Activated CD8-positive, alpha-beta memory T cell treated with anti-CD3 and anti-CD28 coated beads, Interleukin-2, amount 10 ng/mL, durations not matched to agents 7 days and 5 days (primary cell): Measurements from ENCODE around the gene INCA1. TPM values are rescaled to one million over a fixed set of nuclear protein-coding genes. Genes with fewer than 3 reads are reported as not detected.

Experiments
- ATAC-seq: fragments of 150-1000 bp; cut with Tn5 transposase; one replicate; pipeline ENCODE4 v1.10.0; 2021; ENCODE audit warnings: moderate library complexity
- CTCF ChIA-PET: fragments of 350-600 bp; sonication (Branson Sonifier 250); formaldehyde crosslinking; loops from one replicate; lab custom pipeline; 2021; ENCODE audit warnings: antibody characterized with exemption; lab: Charles Lee
- DNase-seq: peaks from one replicate; pipeline ENCODE4 v3.0.0-alpha.2; 2020
- H3K27ac Mint-ChIP-seq: one replicate; pipeline ENCODE4 v1.8.0; 2021; ENCODE audit warnings: mild to moderate bottlenecking, mixed read lengths
- H3K27me3 Mint-ChIP-seq: one replicate; pipeline ENCODE4 v1.8.0; 2021; ENCODE audit warnings: mixed read lengths
- H3K36me3 Mint-ChIP-seq: one replicate; pipeline ENCODE4 v1.8.0; 2021; ENCODE audit warnings: mild to moderate bottlenecking, mixed read lengths
- H3K4me1 Mint-ChIP-seq: one replicate; pipeline ENCODE4 v1.8.0; 2021; ENCODE audit warnings: mixed read lengths
- H3K4me3 Mint-ChIP-seq: one replicate; pipeline ENCODE4 v1.8.0; 2021; ENCODE audit warnings: mild to moderate bottlenecking, moderate library complexity, mixed read lengths
- H3K9me3 Mint-ChIP-seq: one replicate; pipeline ENCODE4 v1.8.0; 2022; ENCODE audit warnings: low read depth, mixed read lengths
- total RNA-seq, 2 experiments: library from RNA; stranded (reverse); gene quantifications; one replicate each; pipeline ENCODE4 v1.2.3, GENCODE V29; 2021

Gene INCA1
- total RNA-seq, 2 experiments from 2014 or later, result 0.20 to 0.23 TPM

DNA sequence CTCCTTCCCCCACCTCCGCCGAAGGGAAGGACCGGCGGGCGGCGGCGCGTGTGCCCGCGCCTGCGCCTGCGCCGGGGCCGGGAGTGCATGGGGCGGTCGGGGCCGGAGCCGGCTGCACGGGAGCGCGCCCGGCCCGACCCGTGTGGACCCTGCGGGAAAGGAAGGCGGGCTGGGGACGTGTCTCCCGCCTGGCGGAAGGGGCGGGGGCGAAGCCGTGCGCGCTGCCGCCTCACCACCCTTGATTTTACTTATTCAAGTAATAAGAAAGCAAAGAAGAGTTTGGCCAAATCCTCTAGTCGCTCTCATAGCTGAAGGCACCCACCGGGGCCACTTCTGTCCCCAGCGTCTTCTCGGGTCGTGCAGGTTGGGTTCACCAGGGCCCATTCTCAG, 48.4 kb downstream of the INCA1 start:
- peak; percentile 43 for ATAC-seq
- CTCF ChIA-PET, result interaction anchor here (1.0 to 4.4 kb wide), 5 partner anchors 9 to 48 kb away, joined by 3 to 34 read pairs (median 4); partner anchors contain the start of genes RNF167, SLC25A11 and SPAG7
- DNase-seq, result peak; percentile 88
- peaks cover 39% of the 10 kb centered on the region for H3K4me1 Mint-ChIP-seq
- peaks cover 35% of the 10 kb centered on the region for H3K36me3 Mint-ChIP-seq
- peak overlapping the region; percentile 100 for H3K27ac Mint-ChIP-seq
- no peaks in the 10 kb centered on the region for H3K9me3 Mint-ChIP-seq
- H3K27me3 Mint-ChIP-seq, result no peaks in the 10 kb centered on the region
- H3K4me3 Mint-ChIP-seq, result peak overlapping the region; percentile 98

DNA sequence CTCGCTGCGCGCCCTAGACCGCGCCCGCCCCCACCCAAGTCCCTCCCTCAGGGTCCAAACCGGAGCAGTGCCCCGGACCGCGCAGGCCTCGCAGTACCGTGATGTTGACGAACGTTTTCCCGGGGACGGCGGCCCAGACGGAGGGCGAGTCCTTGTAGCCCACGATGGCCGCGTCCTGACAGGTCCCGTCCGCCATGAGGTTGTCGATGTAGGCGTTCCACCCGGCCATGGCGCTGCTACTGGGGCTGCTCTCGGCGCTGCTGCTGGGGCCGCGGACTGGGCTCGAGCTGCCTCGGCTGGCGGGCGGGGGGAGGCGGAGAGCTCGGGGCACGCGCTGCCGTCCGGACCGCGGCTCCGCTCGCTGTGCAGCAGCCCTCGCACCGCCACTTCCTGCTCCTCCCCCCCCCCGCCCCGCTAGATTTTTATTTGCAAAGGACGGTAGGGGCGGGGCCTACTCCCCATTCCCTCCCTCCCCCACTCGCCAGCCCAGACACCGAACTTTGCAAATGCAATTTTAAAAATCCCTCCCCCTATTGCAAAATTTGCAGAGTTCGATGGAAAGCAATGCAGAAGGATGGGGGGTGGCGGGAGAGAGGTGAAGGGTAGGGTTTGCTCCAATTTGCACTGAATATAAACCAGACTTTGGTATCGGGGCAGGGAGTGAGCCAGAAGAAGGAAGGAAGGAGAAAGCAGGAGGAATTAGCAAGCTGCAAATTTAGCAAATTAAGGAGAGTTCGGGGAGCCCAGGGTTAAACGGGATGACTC, 49.0 kb downstream of the INCA1 start, which contains the start of gene PFN1:
PFN1 (minus strand) TSS at position 365 of the 765 bp plus-strand sequence; CDS start at position 229, 136 bp downstream.
- Mint-ChIP-seq H3K4me3 (peak within 1 kb of the TSS; percentile 98), H3K9me3 (no peaks in the 10 kb centered on the region), H3K36me3 (peaks cover 38% of the 10 kb centered on the region), H3K4me1 (peaks cover 42% of the 10 kb centered on the region), H3K27me3 (no peaks in the 10 kb centered on the region), H3K27ac (peak within 1 kb of the TSS; percentile 100)
- ATAC-seq, result peak; percentile 32
- peak; percentile 96 for DNase-seq
- CTCF ChIA-PET, result interaction anchor here (1.0 to 4.4 kb wide), 6 partner anchors 9 to 71 kb away, joined by 3 to 34 read pairs (median 4); partner anchors contain the start of genes RNF167, SLC25A11 and SPAG7

- Mint-ChIP-seq H3K27me3 (no peaks in the 10 kb centered on the region), H3K27ac (peak overlapping the region; percentile 100), H3K36me3 (peaks cover 45% of the 10 kb centered on the region), H3K9me3 (no peaks in the 10 kb centered on the region), H3K4me1 (peaks cover 50% of the 10 kb centered on the region), H3K4me3 (peak overlapping the region; percentile 98)
- peak; percentile 87 for DNase-seq
- peak; percentile 14 for ATAC-seq
- CTCF ChIA-PET, result interaction anchor here (1.3 to 4.4 kb wide), 4 partner anchors 20 to 72 kb away, joined by 3 to 34 read pairs (median 4); partner anchors contain the start of gene SPAG7
These were observed 49.7 kb downstream of the INCA1 start for GRCh38 chr17:4947411-4948165.

- peak overlapping the region; percentile 98 for H3K4me3 Mint-ChIP-seq
- no peaks in the 10 kb centered on the region for H3K9me3 Mint-ChIP-seq
- DNase-seq (no peak), ATAC-seq (no peak)
- CTCF ChIA-PET, result interaction anchor here (1.6 to 4.4 kb wide), 3 partner anchors 20 to 72 kb away, joined by 4 to 34 read pairs (median 9); partner anchors contain the start of gene SPAG7
- H3K27me3 Mint-ChIP-seq, result no peaks in the 10 kb centered on the region
- H3K4me1 Mint-ChIP-seq, result peaks cover 55% of the 10 kb centered on the region
- peaks cover 51% of the 10 kb centered on the region for H3K36me3 Mint-ChIP-seq
- H3K27ac Mint-ChIP-seq, result peak overlapping the region; percentile 92
These were observed 50.3 kb downstream of the INCA1 start for GRCh38 chr17:4947010-4947410.

- H3K27me3 Mint-ChIP-seq, result no peaks in the 10 kb centered on the region
- H3K4me3 Mint-ChIP-seq, result peak overlapping the region; percentile 98
- CTCF ChIA-PET, result interaction anchor here (0.7 to 4.4 kb wide), 5 partner anchors 21 to 802 kb away, joined by 3 to 34 read pairs (median 5); partner anchors contain the start of gene SPAG7
- peak overlapping the region; percentile 92 for H3K27ac Mint-ChIP-seq
- no peaks in the 10 kb centered on the region for H3K9me3 Mint-ChIP-seq
- peaks cover 57% of the 10 kb centered on the region for H3K36me3 Mint-ChIP-seq
- ATAC-seq (no peak), DNase-seq (no peak)
- H3K4me1 Mint-ChIP-seq, result peaks cover 58% of the 10 kb centered on the region
These were observed 50.9 kb downstream of the INCA1 start for GRCh38 chr17:4946312-4946976.

- H3K27ac Mint-ChIP-seq, result peak overlapping the region; percentile 92
- no peaks in the 10 kb centered on the region for H3K27me3 Mint-ChIP-seq
- ATAC-seq (no peak), DNase-seq (no peak)
- CTCF ChIA-PET, result interaction anchor here (0.7 to 4.4 kb wide), 4 partner anchors 21 to 802 kb away, joined by 3 to 34 read pairs (median 7); partner anchors contain the start of gene SPAG7
- peak overlapping the region; percentile 98 for H3K4me3 Mint-ChIP-seq
- peaks cover 62% of the 10 kb centered on the region for H3K36me3 Mint-ChIP-seq
- H3K9me3 Mint-ChIP-seq, result no peaks in the 10 kb centered on the region
- peaks cover 52% of the 10 kb centered on the region for H3K4me1 Mint-ChIP-seq
These were observed 51.4 kb downstream of the INCA1 start for GRCh38 chr17:4945944-4946280.

GRCh38 chr17:4945176-4945943, 52.0 kb downstream of the INCA1 start:
- peak; percentile 94 for DNase-seq
- Mint-ChIP-seq H3K9me3 (no peaks in the 10 kb centered on the region), H3K4me1 (peaks cover 47% of the 10 kb centered on the region), H3K27me3 (no peaks in the 10 kb centered on the region), H3K4me3 (peak overlapping the region; percentile 98), H3K36me3 (peaks cover 64% of the 10 kb centered on the region), H3K27ac (peak overlapping the region; percentile 92)
- CTCF ChIA-PET, result interaction anchor here (1.2 to 4.4 kb wide), 4 partner anchors 22 to 86 kb away, joined by 4 to 34 read pairs (median 7); partner anchors contain the start of gene SPAG7
- peak; percentile 40 for ATAC-seq

GRCh38 chr17:4944554-4945175, 52.7 kb downstream of the INCA1 start:
- H3K36me3 Mint-ChIP-seq, result peaks cover 68% of the 10 kb centered on the region
- CTCF ChIA-PET, result interaction anchor here (1.3 to 4.4 kb wide), 3 partner anchors 23 to 87 kb away, joined by 4 to 34 read pairs (median 9); partner anchors contain the start of gene SPAG7
- DNase-seq (peak; percentile 67), ATAC-seq (no peak)
- no peaks in the 10 kb centered on the region for H3K27me3 Mint-ChIP-seq
- H3K4me1 Mint-ChIP-seq, result peaks cover 45% of the 10 kb centered on the region
- H3K4me3 Mint-ChIP-seq, result peak overlapping the region; percentile 98
- H3K27ac Mint-ChIP-seq, result peak overlapping the region; percentile 92
- no peaks in the 10 kb centered on the region for H3K9me3 Mint-ChIP-seq

DNA sequence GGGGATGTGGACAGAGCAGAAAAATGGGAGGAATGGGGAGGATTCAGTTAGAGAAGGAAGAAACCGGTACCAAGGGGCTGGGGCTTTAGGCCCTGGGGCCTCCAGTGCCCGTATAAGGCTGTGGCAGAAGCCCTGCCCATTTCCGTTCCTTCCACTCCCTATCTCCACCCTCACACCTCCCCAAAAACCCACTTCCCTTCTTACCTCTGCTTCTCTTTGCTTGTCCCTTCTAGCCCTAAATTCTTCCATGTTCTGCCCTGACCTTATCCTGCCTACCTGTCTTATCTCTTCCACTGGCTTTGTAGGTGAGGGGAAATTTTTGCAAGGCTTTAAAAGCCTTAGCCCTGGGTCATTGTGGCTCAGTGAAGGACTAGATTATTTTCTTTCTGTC, 53.2 kb downstream of the INCA1 start:
- Mint-ChIP-seq H3K4me3 (peak overlapping the region; percentile 98), H3K36me3 (peaks cover 69% of the 10 kb centered on the region), H3K9me3 (no peaks in the 10 kb centered on the region), H3K4me1 (peaks cover 47% of the 10 kb centered on the region), H3K27me3 (no peaks in the 10 kb centered on the region), H3K27ac (peak overlapping the region; percentile 92)
- peak; percentile 20 for ATAC-seq
- peak; percentile 84 for DNase-seq
- CTCF ChIA-PET, result interaction anchor here (0.8 to 1.3 kb wide), 2 partner anchors 35 to 88 kb away, joined by 3 to 4 read pairs; no protein-coding TSS in a partner anchor

DNA sequence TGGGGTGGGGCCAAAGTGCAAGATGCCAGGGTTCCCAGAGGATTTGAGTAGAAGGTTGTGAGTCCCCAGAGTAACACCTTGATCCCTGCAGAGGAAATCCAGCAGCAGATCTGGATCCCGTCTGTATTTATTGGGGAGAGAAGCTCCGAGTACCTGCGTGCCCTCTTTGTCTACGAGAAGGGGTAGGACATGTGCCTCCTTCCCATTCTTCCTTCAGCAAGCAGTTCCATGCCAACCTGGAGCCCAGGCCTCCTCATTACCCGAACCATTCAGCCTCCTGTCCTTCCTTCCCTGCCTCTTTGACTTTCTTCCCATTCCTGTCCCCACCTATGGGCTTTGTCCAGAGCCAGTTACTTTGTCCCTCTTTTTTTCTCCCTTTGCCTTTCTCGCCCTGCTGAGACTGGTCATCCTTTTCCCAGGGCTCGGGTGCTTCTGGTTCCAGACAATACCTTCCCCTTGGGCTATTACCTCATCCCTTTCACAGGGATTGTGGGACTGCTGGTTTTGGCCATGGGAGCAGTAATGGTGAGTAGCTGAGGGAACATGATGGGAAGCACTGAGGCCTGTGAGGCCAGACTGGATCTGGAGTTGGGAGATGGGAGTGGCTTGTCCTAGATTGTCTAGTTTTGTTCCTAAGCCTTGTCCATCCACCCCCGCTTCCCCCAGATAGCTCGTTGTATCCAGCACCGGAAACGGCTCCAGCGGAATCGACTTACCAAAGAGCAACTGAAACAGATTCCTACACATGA, 54.4 kb downstream of the INCA1 start:
- peaks cover 77% of the 10 kb centered on the region for H3K36me3 Mint-ChIP-seq
- peaks cover 53% of the 10 kb centered on the region for H3K4me1 Mint-ChIP-seq
- H3K9me3 Mint-ChIP-seq, result no peaks in the 10 kb centered on the region

GRCh38 chr17:4941319-4941610, 56.1 kb downstream of the INCA1 start:
- CTCF ChIA-PET, result interaction anchor here (2.7 kb wide), 2 partner anchors 32 to 38 kb away, joined by 18 to 24 read pairs; partner anchors contain the start of gene CHRNE
- H3K4me3 Mint-ChIP-seq, result peak overlapping the region; percentile 98
- peak overlapping the region; percentile 92 for H3K27ac Mint-ChIP-seq

More for the DNA sequence above, 54.4 kb downstream of the INCA1 start:
- Mint-ChIP-seq H3K27ac (peak overlapping the region; percentile 92), H3K27me3 (no peaks in the 10 kb centered on the region), H3K4me3 (peak overlapping the region; percentile 98)
- no peak for ATAC-seq
- DNase-seq, result no peak
- CTCF ChIA-PET, result no interaction called here

More at GRCh38 chr17:4941319-4941610, 56.1 kb downstream of the INCA1 start:
- ATAC-seq (no peak), DNase-seq (no peak)
- Mint-ChIP-seq H3K9me3 (no peaks in the 10 kb centered on the region), H3K4me1 (peaks cover 61% of the 10 kb centered on the region), H3K36me3 (peaks cover 75% of the 10 kb centered on the region), H3K27me3 (no peaks in the 10 kb centered on the region)
